ENCODE data around the gene SLC15A4.

Gene SLC15A4

DNA sequence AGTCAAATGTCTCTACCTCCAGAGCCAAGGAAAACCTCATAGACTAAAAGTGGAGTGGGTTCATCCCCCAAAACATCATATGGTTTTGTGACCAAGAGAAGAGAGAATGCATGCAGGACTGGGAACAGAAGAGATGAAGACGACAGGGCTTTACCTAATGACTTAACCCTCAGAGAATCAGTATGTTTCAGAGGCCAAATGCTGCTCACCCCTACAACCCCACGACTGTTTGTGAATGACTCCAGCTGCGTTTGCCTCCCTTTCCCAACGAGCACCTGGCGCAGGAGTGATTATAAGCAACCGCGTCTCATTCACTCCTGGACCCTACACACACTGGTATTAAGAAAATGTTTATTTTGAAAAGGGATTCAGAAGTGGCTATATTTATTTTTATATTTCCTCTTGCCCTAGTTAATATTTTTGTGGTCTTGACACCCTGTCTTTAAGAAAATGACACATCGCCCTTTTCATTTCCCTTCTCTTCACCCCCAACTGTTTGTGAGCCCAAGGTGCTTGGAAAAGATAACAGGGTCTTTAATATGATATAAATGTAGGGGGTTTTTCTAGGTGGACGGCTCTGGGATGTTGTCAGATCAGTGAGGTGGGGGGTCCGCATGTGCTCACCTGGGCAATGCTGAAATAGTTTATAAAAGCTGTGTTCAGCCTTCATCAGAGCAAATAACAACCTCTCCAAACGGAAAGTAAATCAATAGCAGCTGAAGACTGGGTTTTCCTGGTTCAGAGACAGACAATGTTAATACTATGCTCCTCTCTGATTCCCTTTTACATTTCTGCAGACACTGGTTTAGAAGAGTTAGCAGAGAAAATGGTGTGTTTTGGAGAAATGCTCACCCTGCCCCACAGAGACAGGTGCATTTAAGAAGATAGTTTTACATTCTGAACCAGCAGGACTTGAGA lies 77.7 kb downstream of the SLC15A4 start:
- no peak for DNase-seq

DNA sequence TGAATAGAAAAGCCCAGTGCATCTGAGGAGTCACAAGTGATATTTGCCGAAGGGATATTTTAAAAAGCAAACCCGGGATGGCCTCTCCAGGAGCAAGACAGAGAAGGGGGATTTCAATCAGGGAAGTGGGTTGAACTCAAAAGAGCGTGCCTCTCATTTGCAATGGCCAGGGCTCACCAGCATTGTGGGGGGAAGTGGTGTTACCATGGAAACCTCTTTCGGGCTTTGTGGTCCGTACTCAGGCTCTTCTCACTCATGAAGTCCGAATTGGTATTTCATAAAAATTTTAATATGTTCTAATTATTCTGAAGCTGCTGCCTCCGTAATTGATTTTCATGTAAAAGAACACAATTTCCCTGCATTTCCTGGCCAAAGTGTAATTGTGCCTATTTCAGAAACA lies 79.8 kb downstream of the SLC15A4 start:
- no peak for DNase-seq

All from activated CD4-positive, CD25-positive, alpha-beta regulatory T cell treated with anti-CD3 and anti-CD28 coated beads, Interleukin-2, amount 50 U/mL, for 72 hours (primary cell).